ENCODE measurements around the gene PSD2. TPM values are rescaled to one million over a fixed set of nuclear protein-coding genes. Genes with fewer than 3 reads are reported as not detected.

The PSD2 gene
- polyA plus RNA-seq, 1 donor from 2014 or later, result not detected

- H3K4me3 Mint-ChIP-seq, result no peak overlapping the region
- H3K4me1 Mint-ChIP-seq, result no peaks in the 10 kb centered on the region
- H3K36me3 Mint-ChIP-seq, result peaks cover 1% of the 10 kb centered on the region
- H3K9me3 Mint-ChIP-seq, result no peaks in the 10 kb centered on the region
- H3K27ac Mint-ChIP-seq, result no peak overlapping the region
- peaks cover 16% of the 10 kb centered on the region for H3K27me3 Mint-ChIP-seq
Measured at GRCh38 chr5:139808481-139809330, 13.1 kb downstream of the PSD2 start.

GRCh38 chr5:139809331-139809810, 13.8 kb downstream of the PSD2 start:
- no peaks in the 10 kb centered on the region for H3K9me3 Mint-ChIP-seq
- H3K36me3 Mint-ChIP-seq, result peaks cover 1% of the 10 kb centered on the region
- no peaks in the 10 kb centered on the region for H3K4me1 Mint-ChIP-seq
- H3K27me3 Mint-ChIP-seq, result peaks cover 21% of the 10 kb centered on the region
- no peak overlapping the region for H3K4me3 Mint-ChIP-seq
- no peak overlapping the region for H3K27ac Mint-ChIP-seq

DNA sequence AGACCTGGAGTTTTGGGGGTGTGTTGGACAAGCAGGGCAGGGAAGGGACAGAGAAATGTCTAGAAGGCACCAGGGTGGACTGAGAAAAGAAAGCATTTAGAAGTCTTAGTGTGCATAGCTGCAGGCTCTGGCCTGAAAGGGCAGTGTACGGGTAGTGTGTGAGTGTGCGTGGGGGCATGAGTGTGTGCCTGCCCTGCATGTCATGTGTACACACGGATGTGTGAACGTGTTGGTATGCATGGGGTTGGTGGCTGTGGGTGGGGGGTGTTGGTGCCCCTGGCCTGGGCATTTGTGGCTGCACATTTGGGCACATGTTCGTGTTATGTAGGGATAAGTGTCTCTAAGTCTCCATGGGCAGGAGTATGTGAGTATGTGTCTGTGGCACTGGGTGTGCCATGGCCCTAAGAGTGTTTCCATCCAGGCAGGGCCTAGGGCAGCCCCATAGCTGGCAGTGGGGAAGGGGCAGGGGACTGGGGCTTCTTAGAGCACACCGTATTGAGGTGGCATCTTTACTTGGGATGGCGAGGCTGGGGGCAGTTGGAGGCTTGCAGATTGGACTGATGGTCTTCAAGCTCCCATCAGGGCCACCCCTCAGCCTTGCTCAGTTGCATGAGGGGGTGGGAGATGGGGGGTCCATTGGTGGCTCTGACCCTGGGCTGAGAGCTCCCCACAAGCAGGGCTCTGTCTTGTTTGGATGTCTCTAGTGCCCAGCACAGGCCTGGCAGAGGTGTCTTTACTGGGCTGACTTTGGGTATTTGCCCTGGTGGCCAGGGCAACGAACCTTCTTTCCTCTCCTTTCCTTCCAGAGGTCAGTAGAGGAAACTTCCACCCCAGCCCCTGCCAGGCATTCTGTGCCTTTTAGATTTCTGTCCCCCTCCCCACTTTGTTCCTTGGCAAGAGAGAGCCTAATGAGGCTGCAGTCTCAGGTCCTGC, 15.0 kb downstream of the PSD2 start:
- Mint-ChIP-seq H3K4me3 (no peak overlapping the region), H3K27me3 (peaks cover 20% of the 10 kb centered on the region)

GRCh38 chr5:139811274-139811607, 15.6 kb downstream of the PSD2 start:
- no peak overlapping the region for H3K4me3 Mint-ChIP-seq
- peaks cover 5% of the 10 kb centered on the region for H3K36me3 Mint-ChIP-seq
- H3K27ac Mint-ChIP-seq, result no peak overlapping the region
- peaks cover 18% of the 10 kb centered on the region for H3K27me3 Mint-ChIP-seq
- no peaks in the 10 kb centered on the region for H3K9me3 Mint-ChIP-seq
- no peaks in the 10 kb centered on the region for H3K4me1 Mint-ChIP-seq

More for the DNA sequence above, 15.0 kb downstream of the PSD2 start:
- Mint-ChIP-seq H3K36me3 (peaks cover 5% of the 10 kb centered on the region), H3K4me1 (no peaks in the 10 kb centered on the region), H3K27ac (no peak overlapping the region), H3K9me3 (no peaks in the 10 kb centered on the region)

GRCh38 chr5:139812323-139812722, 16.7 kb downstream of the PSD2 start:
- Mint-ChIP-seq H3K4me1 (no peaks in the 10 kb centered on the region), H3K27ac (no peak overlapping the region), H3K9me3 (no peaks in the 10 kb centered on the region), H3K36me3 (peaks cover 5% of the 10 kb centered on the region), H3K4me3 (no peak overlapping the region), H3K27me3 (peaks cover 24% of the 10 kb centered on the region)

- H3K27me3 Mint-ChIP-seq, result peaks cover 21% of the 10 kb centered on the region
- peaks cover 5% of the 10 kb centered on the region for H3K36me3 Mint-ChIP-seq
- H3K4me1 Mint-ChIP-seq, result no peaks in the 10 kb centered on the region
Measured at GRCh38 chr5:139812836-139813805, 17.5 kb downstream of the PSD2 start.

GRCh38 chr5:139814191-139814601, 18.6 kb downstream of the PSD2 start:
- Mint-ChIP-seq H3K27me3 (peaks cover 15% of the 10 kb centered on the region), H3K36me3 (peaks cover 5% of the 10 kb centered on the region), H3K27ac (no peak overlapping the region), H3K4me1 (no peaks in the 10 kb centered on the region), H3K4me3 (no peak overlapping the region), H3K9me3 (peaks cover 2 to 8% (median 7%) of the 10 kb centered on the region in 3 donors)

More at GRCh38 chr5:139812836-139813805, 17.5 kb downstream of the PSD2 start:
- H3K9me3 Mint-ChIP-seq, result peaks cover 0 to 3% (median 0%) of the 10 kb centered on the region in 3 donors
- H3K27ac Mint-ChIP-seq, result no peak overlapping the region
- H3K4me3 Mint-ChIP-seq, result no peak overlapping the region

DNA sequence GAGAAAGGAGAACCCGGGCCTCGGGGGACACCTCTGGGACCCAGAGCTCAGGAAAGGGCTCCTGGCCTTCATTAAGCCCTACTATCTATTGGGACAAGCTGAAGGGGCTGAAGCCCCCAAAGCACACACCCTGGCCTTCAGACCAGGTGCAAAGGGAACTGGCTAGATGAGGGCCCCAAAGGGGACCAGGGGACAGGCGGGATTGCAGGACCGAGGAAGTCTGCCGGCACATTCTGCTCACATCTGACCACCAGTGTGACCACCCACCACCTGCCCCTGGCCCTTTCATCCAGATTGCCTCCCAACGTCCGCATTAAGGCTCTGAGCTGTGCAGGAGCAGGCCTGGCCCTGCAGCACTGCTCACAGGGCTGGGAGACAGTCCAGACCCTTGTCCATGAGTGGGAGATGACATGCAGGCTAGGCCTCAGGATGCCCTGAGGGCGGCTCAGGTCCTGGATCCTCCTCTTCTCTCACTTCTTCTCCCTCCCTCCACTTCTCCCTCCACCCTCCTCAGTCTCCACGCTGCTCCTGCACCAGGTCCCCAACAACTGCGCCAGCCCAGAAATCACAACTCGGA, 19.2 kb downstream of the PSD2 start:
- Mint-ChIP-seq H3K36me3 (peaks cover 5% of the 10 kb centered on the region), H3K27ac (no peak overlapping the region), H3K27me3 (peaks cover 15% of the 10 kb centered on the region), H3K4me3 (no peak overlapping the region), H3K9me3 (peaks cover 2 to 12% (median 11%) of the 10 kb centered on the region in 3 donors), H3K4me1 (no peaks in the 10 kb centered on the region)

DNA sequence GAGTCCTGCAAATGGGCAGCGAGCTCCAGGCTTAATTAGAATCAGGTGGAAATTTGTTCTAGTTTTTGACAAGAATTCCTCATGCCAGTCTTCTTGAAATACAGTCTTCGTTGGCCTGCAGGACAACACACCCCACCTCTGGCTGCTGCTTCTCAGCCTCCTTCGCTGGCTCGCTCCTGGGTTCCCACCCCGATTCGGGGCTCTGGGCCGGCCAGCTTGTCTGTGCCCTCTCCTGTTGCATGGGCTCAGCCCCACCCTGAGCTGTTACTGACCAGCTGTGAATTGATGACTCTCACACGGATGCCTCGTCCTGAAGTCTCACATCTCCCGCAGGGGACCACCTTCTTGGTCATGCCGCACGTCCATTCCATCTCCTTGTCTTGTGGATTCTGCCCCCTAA, 21.0 kb downstream of the PSD2 start:
- Mint-ChIP-seq H3K27ac (no peak overlapping the region), H3K4me3 (no peak overlapping the region), H3K27me3 (peaks cover 18% of the 10 kb centered on the region), H3K4me1 (no peaks in the 10 kb centered on the region), H3K9me3 (peaks cover 2 to 14% (median 12%) of the 10 kb centered on the region in 3 donors), H3K36me3 (peaks cover 3% of the 10 kb centered on the region)

- H3K9me3 Mint-ChIP-seq, result peaks cover 2 to 14% (median 12%) of the 10 kb centered on the region in 3 donors
- H3K4me3 Mint-ChIP-seq, result no peak overlapping the region
- H3K36me3 Mint-ChIP-seq, result peaks cover 3% of the 10 kb centered on the region
- peaks cover 17% of the 10 kb centered on the region for H3K27me3 Mint-ChIP-seq
- no peaks in the 10 kb centered on the region for H3K4me1 Mint-ChIP-seq
- no peak overlapping the region for H3K27ac Mint-ChIP-seq
Measured at GRCh38 chr5:139817362-139817761, 21.8 kb downstream of the PSD2 start.

DNA sequence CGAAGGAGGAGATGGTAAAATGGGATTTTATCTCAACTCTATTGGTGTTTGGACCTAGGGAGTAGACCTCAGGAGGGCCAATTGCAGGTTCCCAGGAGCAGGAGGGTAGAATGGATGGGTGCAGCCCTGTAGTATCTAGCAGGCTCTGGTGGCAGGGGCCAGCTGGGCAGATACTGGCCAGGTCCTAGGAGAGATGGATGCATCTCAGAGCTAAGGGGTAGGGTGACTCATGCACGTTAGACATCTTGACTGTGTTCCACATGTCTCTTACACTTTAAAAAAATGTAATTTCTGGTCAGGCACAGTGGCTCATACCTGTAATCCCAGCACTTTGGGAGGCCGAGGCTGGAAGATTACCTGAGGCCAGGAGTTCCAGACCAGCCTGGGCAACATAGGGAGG, 22.4 kb downstream of the PSD2 start:
- peaks cover 2 to 14% (median 12%) of the 10 kb centered on the region in 3 donors for H3K9me3 Mint-ChIP-seq
- peaks cover 3% of the 10 kb centered on the region for H3K36me3 Mint-ChIP-seq
- no peak overlapping the region for H3K27ac Mint-ChIP-seq
- peaks cover 15% of the 10 kb centered on the region for H3K27me3 Mint-ChIP-seq
- H3K4me3 Mint-ChIP-seq, result no peak overlapping the region
- no peaks in the 10 kb centered on the region for H3K4me1 Mint-ChIP-seq

DNA sequence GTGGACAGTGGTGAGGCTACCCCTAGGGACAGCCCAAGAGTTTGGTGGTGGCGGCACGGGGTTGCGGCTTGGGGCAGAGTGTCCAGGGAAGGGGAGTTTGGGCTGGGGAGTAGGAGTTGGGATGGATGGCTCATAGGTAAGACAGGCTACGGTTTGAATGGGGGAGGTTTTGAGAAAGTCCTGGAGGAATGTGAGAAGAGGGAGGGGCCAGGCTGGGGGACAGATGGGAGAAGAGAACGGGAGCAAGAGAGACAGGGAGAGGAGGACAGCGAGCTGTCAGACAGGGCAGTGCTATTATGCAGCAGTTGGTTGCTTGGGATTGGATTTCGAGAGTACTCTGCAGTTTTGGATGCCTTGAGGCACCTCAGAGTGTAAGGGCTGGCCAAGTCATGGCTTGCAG, 24.5 kb downstream of the PSD2 start:
- H3K27ac Mint-ChIP-seq, result no peak overlapping the region
- peaks cover 18% of the 10 kb centered on the region for H3K27me3 Mint-ChIP-seq
- peaks cover 2 to 14% (median 12%) of the 10 kb centered on the region in 3 donors for H3K9me3 Mint-ChIP-seq
- H3K4me1 Mint-ChIP-seq, result no peaks in the 10 kb centered on the region
- H3K36me3 Mint-ChIP-seq, result peaks cover 3% of the 10 kb centered on the region
- H3K4me3 Mint-ChIP-seq, result no peak overlapping the region

- H3K4me1 Mint-ChIP-seq, result peaks cover 0 to 1% (median 0%) of the 10 kb centered on the region in 3 donors
- no peak overlapping the region for H3K27ac Mint-ChIP-seq
- H3K4me3 Mint-ChIP-seq, result no peak overlapping the region
- peaks cover 18% of the 10 kb centered on the region for H3K27me3 Mint-ChIP-seq
- no peaks in the 10 kb centered on the region for H3K36me3 Mint-ChIP-seq
- H3K9me3 Mint-ChIP-seq, result peaks cover 2 to 14% (median 12%) of the 10 kb centered on the region in 3 donors
Measured at GRCh38 chr5:139820606-139821005, 25.0 kb downstream of the PSD2 start.

Data from IgD-negative memory B cell (primary cell).